ENCODE results near the gene ATP8B3.

Gene ATP8B3

DNA sequence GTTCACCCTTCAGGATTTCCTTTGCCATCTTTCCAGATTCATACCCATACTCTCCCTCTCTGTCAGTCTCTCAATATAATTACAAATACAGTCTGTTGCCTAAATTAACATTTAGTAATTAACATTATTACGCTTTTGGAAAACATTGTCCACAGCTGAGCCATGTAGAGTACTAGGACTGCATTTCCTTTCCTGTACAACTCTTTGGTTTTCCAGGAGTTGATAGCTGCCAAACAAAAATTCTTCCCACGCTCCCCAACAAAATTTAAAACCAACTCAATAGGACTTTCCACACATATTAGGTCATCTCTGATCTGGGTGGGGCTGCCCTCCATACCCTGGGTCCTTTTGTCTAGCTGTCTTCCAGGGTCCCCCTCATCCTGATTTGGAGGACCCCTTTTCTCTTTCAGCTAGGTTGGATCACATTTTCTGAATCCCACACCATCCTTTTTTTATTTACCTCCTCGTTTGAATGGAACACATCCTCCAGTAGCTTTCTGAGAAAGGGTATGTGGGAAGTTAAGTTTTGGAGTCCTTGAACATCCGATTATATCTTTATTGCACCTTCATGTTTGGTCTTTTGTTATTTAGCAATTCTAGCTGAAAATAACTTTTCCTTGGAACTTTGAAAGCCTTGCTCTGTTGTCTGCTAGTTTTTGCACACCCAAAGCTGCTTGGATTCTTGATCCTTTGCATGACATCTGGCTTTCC is 41.1 kb downstream of the ATP8B3 start:
- Histone ChIP-seq H3K9ac (ENCODE audit: low read depth, low read length) (no peak overlapping the region), H3K4me1 (ENCODE audit: insufficient read depth, low read length) (0 out of 2 replicates have a peak, but pooled peaks cover 4% of the 10 kb centered on the region), H3K27ac (ENCODE audit: low read depth, low read length) (no peak overlapping the region), H3K36me3 (ENCODE audit: insufficient read depth, low read length) (no peaks in the 10 kb centered on the region), H3K27me3 (ENCODE audit: insufficient read depth, low read length) (peaks cover 89% of the 10 kb centered on the region), H3K9me3 (ENCODE audit: insufficient read depth, low read depth, low read length) (peaks cover 20% of the 10 kb centered on the region), H3K4me3 (ENCODE audit: low read length) (no peak overlapping the region)
- 93% methylated on average over 3 of the region's 4 CpGs for WGBS

DNA sequence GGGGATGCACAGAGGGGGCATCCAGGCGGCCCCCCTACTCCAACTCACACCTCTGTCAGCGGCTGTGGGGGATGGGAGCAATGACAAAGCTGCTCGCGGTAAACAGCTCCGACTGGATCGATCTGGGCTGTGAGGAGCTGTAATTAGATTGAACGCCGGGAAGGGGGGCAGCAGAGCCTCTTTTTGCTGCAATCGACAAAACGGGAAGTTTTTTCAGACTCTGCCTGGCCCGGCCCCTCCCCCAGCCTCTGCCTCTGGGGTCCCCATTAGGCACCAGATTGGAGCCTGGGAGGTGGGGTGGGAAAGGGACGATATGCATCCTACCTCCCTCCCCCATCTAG is 42.5 kb downstream of the ATP8B3 start:
- Histone ChIP-seq H3K9me3 (ENCODE audit: insufficient read depth, low read depth, low read length) (peaks cover 13% of the 10 kb centered on the region), H3K4me1 (ENCODE audit: insufficient read depth, low read length) (0 out of 2 replicates have a peak, but pooled peaks cover 4% of the 10 kb centered on the region), H3K9ac (ENCODE audit: low read depth, low read length) (no peak overlapping the region), H3K27ac (ENCODE audit: low read depth, low read length) (no peak overlapping the region), H3K27me3 (ENCODE audit: insufficient read depth, low read length) (peaks cover 89% of the 10 kb centered on the region), H3K36me3 (ENCODE audit: insufficient read depth, low read length) (no peaks in the 10 kb centered on the region), H3K4me3 (ENCODE audit: low read length) (no peak overlapping the region)
- 7% methylated on average over 10 of the region's 12 CpGs for WGBS

DNA sequence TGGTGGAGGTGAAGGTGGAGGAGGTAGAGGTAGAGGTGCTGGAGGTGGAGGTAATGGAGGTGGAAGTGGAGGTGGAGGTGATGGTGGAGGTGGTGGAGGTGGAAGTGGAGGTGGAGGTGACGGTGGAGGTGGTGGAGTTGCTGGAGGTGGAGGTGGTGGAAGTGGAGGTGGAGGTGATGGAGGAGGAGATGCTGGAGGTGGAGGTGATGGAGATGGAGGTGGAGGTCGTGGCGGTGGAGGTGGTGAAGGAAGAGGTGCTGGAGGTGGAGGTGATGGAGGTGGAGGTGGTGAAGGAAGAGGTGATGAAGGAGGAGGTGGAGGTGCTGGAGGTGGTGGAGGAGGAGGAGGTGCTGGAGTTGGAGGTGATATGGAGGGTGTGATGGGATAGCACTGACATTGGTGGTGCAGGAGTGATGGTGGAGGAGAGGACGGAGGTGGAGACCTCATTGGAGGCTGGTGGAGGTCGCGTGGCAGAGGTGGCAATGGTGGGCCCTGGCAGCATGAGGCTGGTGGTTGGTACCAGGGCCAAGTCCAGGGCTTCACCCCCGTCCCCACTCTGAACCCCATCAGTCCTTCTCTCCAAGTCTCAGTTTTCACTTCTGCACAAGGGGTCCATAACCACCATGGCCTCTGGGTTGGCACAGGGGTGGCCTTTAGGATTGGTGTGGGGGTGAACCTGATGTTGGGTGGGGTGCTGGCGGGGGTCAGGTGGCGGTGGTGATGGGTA is 43.0 kb downstream of the ATP8B3 start:
- 86% methylated on average over 7 of the region's 9 CpGs for WGBS
- H3K4me3 ChIP-seq (ENCODE audit: low read length), result no peak overlapping the region

DNA sequence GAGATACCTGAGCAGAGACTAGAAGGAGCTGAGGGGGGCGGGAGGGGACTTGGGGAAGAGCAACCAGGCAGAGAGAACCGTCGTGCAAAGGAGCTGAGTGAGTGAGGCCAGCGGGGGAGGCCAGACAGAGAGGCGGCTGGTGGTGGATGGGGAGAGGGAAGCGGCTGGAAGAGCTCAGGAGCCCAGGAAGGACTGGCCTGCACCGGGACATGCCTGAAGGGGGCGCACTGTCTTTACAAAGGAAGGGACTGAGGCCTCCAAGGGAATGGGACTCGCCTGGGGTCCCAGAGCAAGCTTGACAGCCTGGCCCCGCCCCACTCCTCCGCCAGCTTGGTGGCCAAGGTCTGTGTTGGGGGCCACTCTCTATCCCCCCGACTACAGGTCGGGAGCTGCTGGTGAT is 43.8 kb downstream of the ATP8B3 start:
- Histone ChIP-seq H3K36me3 (ENCODE audit: insufficient read depth, low read length) (no peaks in the 10 kb centered on the region), H3K4me3 (ENCODE audit: low read length) (no peak overlapping the region), H3K4me1 (ENCODE audit: insufficient read depth, low read length) (0 out of 2 replicates have a peak, but pooled peaks cover 4% of the 10 kb centered on the region), H3K27ac (ENCODE audit: low read depth, low read length) (no peak overlapping the region), H3K27me3 (ENCODE audit: insufficient read depth, low read length) (peaks cover 89% of the 10 kb centered on the region), H3K9ac (ENCODE audit: low read depth, low read length) (no peak overlapping the region), H3K9me3 (ENCODE audit: insufficient read depth, low read depth, low read length) (peaks cover 13% of the 10 kb centered on the region)
- 31% methylated on average over 13 of the region's 13 CpGs for whole genome bisulfite sequencing

More for the DNA sequence above, 43.0 kb downstream of the ATP8B3 start:
- H3K27me3 ChIP-seq (ENCODE audit: insufficient read depth, low read length), result peaks cover 89% of the 10 kb centered on the region
- peaks cover 13% of the 10 kb centered on the region for H3K9me3 ChIP-seq (ENCODE audit: insufficient read depth, low read depth, low read length)
- no peaks in the 10 kb centered on the region for H3K36me3 ChIP-seq (ENCODE audit: insufficient read depth, low read length)
- H3K27ac ChIP-seq (ENCODE audit: low read depth, low read length), result no peak overlapping the region
- H3K4me1 ChIP-seq (ENCODE audit: insufficient read depth, low read length), result 0 out of 2 replicates have a peak, but pooled peaks cover 4% of the 10 kb centered on the region
- H3K9ac ChIP-seq (ENCODE audit: low read depth, low read length), result no peak overlapping the region

DNA sequence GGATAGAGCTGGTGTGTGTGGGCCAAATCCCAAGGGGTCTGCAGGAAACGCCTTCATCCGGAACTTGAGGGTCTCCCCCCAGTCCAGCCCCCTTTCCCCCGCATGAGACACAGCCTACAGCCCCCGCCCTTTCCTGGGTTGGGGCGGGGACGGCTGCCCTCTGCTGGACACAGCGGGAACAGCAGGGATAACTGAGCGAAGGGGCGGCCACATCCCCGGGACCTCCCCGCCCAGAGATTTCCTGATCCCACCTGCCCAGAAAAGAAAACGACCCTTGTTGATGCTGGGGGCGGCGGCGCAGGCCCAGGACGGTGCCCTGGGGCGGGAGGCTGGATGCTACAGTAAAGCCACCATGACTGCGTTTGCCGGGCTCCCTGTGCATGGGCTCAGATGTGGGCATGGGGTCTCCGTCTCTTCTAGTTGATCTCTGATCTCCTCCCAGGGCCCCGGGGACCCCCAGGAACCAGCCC is 44.6 kb downstream of the ATP8B3 start:
- no peaks in the 10 kb centered on the region for H3K36me3 ChIP-seq (ENCODE audit: insufficient read depth, low read length)
- H3K4me1 ChIP-seq (ENCODE audit: insufficient read depth, low read length), result 0 out of 2 replicates have a peak, but pooled peaks cover 4% of the 10 kb centered on the region
- 6% methylated on average over 20 of the region's 21 CpGs for WGBS
- no peak overlapping the region for H3K27ac ChIP-seq (ENCODE audit: low read depth, low read length)
- no peak overlapping the region for H3K4me3 ChIP-seq (ENCODE audit: low read length)
- H3K9ac ChIP-seq (ENCODE audit: low read depth, low read length), result no peak overlapping the region
- peaks cover 13% of the 10 kb centered on the region for H3K9me3 ChIP-seq (ENCODE audit: insufficient read depth, low read depth, low read length)
- peaks cover 92% of the 10 kb centered on the region for H3K27me3 ChIP-seq (ENCODE audit: insufficient read depth, low read length)

DNA sequence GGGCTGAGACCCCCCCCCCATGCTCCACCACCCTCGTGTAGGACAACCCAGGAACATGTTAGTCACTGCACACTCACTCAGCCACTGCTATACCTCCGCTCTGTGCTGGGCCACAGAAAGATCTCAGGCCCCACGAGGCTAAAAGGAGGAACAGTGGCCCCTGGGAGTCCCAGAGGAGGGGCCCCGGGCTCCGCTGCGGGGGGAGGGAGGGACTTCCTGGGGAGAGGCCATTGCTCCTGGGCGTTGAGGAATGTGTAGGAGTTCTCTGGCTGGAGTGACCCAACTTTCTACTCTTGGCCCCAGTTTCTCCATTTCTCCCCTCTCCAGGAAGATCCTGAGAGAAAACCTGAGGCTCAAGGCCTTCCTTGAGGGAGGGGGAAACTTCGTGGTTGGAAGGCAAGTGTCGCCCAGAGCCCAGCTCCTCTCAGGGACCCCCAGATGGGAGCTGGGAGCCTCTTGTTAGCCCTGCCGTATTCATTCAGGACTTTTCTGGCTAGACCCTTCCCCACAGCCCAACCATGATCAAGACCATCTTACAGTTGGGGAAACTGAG is 45.2 kb downstream of the ATP8B3 start:
- Histone ChIP-seq H3K36me3 (ENCODE audit: insufficient read depth, low read length) (no peaks in the 10 kb centered on the region), H3K9me3 (ENCODE audit: insufficient read depth, low read depth, low read length) (peaks cover 13% of the 10 kb centered on the region), H3K4me3 (ENCODE audit: low read length) (no peak overlapping the region), H3K27ac (ENCODE audit: low read depth, low read length) (no peak overlapping the region), H3K27me3 (ENCODE audit: insufficient read depth, low read length) (peaks cover 95% of the 10 kb centered on the region), H3K4me1 (ENCODE audit: insufficient read depth, low read length) (0 out of 2 replicates have a peak, but pooled peaks cover 4% of the 10 kb centered on the region), H3K9ac (ENCODE audit: low read depth, low read length) (no peak overlapping the region)
- WGBS, result 20% methylated on average over 10 of the region's 10 CpGs

DNA sequence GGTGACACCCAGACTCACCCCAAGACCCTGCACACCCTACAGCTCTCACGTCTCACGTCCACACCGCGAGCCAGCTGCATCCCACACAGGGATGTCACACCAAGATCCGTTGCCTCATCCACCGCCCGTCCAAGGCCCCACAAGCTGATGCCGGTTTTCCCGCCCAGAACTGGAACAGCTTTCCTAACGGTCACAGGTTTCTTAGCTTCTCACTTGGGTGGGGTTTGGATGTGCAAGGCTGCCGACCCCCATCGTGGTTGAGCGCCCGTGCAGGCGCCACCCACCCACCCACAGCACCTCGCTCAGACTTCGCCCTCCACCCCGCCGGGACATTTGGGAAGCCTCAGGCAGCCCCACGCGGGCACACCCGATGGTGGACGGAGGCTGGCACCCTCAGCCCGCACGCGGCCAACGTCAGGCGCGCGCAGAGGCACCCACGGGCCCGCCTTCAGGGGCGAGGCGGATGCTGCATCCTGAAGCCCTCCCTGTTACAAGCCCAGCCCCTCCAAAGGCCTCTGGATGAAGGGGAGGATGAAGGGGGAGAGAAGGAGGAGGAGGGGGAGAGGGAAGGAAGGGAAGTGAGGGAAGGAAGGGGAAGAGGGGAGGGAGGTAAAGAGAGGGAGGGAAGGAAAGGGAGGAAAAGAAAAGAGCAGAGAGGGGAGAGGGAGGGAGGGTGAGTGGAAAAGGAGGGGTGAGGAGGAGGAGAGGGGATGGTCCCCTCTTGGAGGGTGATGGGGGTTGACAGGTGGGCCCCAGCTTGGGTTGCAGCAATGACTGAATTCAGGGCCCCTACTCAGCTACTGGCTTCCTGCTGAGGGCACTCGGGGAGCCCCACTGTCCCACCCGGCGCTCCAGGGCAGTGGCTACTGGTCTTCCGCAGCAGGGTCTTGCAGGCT is 45.9 kb downstream of the ATP8B3 start:
- Histone ChIP-seq H3K27me3 (ENCODE audit: insufficient read depth, low read length) (peaks cover 98% of the 10 kb centered on the region), H3K36me3 (ENCODE audit: insufficient read depth, low read length) (no peaks in the 10 kb centered on the region), H3K9ac (ENCODE audit: low read depth, low read length) (no peak overlapping the region), H3K9me3 (ENCODE audit: insufficient read depth, low read depth, low read length) (peaks cover 8% of the 10 kb centered on the region), H3K27ac (ENCODE audit: low read depth, low read length) (no peak overlapping the region), H3K4me3 (ENCODE audit: low read length) (no peak overlapping the region), H3K4me1 (ENCODE audit: insufficient read depth, low read length) (0 out of 2 replicates have a peak, but pooled peaks cover 4% of the 10 kb centered on the region)
- WGBS, result 11% methylated on average over 37 of the region's 38 CpGs

DNA sequence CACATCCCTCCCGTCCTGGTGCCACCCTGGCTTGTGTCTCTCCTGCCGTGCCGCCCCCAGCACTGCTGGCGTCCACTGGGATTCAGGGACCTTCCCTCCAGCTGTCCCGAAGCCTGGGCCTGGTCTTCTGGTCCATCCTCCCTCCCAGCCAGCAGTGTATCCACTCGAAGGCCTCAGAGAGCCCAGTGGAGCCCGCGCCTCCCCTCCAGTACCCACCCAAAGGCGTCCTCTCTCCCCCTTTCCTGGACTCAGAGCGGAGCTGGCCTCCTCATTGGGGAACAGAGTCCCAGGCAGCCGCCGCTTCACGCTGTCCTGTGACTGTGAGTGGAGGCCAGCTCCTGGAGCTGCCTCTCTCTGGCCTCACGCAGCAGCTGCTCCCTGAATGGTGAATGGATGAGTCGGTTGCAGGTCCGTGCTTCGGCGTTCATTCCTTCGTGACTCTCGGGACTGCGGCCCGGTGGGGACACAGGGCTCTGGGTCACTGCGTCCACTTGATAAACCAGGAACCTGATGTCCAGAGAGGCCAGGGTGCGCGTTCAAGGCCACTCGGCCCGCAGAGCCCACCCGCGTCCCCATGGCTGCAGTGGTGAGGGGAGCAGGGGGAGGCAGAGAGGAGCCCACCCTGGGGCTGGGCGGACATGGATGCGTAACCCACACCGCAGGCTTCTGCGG is 46.7 kb downstream of the ATP8B3 start:
- no peak overlapping the region for H3K27ac ChIP-seq (ENCODE audit: low read depth, low read length)
- H3K4me1 ChIP-seq (ENCODE audit: insufficient read depth, low read length), result 0 out of 2 replicates have a peak, but pooled peaks cover 4% of the 10 kb centered on the region
- no peak overlapping the region for H3K4me3 ChIP-seq (ENCODE audit: low read length)
- H3K9me3 ChIP-seq (ENCODE audit: insufficient read depth, low read depth, low read length), result no peaks in the 10 kb centered on the region
- peaks cover 98% of the 10 kb centered on the region for H3K27me3 ChIP-seq (ENCODE audit: insufficient read depth, low read length)
- H3K36me3 ChIP-seq (ENCODE audit: insufficient read depth, low read length), result no peaks in the 10 kb centered on the region
- H3K9ac ChIP-seq (ENCODE audit: low read depth, low read length), result no peak overlapping the region
- WGBS, result 25% methylated on average over 33 of the region's 33 CpGs

DNA sequence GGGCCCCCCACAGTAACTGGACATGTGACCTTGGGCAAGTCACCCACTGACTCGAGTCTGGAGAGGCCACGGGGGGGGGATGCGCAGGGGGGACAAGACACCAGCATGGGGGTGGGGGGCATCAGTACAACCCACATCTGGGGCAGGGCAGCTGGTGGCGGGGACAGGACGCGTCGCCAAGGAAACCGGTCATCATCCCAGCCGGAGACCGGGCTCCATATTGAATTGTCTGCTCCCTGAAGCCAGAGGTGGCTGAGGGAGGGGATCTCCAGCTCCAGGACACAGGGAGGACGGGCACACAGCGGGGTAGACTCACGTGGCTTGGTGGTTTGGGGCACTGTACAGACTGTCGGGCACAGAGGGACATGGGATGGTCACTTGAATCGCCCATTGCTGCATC is 47.3 kb downstream of the ATP8B3 start:
- no peaks in the 10 kb centered on the region for H3K9me3 ChIP-seq (ENCODE audit: insufficient read depth, low read depth, low read length)
- WGBS, result 22% methylated on average over 15 of the region's 15 CpGs
- H3K36me3 ChIP-seq (ENCODE audit: insufficient read depth, low read length), result no peaks in the 10 kb centered on the region
- peaks cover 100% of the 10 kb centered on the region for H3K27me3 ChIP-seq (ENCODE audit: insufficient read depth, low read length)
- no peak overlapping the region for H3K27ac ChIP-seq (ENCODE audit: low read depth, low read length)
- H3K4me3 ChIP-seq (ENCODE audit: low read length), result no peak overlapping the region
- 0 out of 2 replicates have a peak, but pooled peaks cover 4% of the 10 kb centered on the region for H3K4me1 ChIP-seq (ENCODE audit: insufficient read depth, low read length)
- no peak overlapping the region for H3K9ac ChIP-seq (ENCODE audit: low read depth, low read length)
